Fibroblast of gingiva (primary cell): ENCODE results near the gene CHD2.
"Not testable (repeated sequence)": the region's sequence is repeated elsewhere in the genome, so short reads cannot be mapped to it uniquely, and the experiment has no call there.

Source experiments
- DNase-seq: peaks from one replicate; pipeline ENCODE4 v3.0.0-alpha.2; 2011; ENCODE audit warnings: low read depth

The CHD2 gene

GRCh38 chr15:92906563-92907081 is 6.5 kb downstream of the CHD2 start:
- peak; percentile 2 for DNase-seq

GRCh38 chr15:92907229-92907628 is 7.1 kb downstream of the CHD2 start:
- peak; percentile 2 for DNase-seq

DNA sequence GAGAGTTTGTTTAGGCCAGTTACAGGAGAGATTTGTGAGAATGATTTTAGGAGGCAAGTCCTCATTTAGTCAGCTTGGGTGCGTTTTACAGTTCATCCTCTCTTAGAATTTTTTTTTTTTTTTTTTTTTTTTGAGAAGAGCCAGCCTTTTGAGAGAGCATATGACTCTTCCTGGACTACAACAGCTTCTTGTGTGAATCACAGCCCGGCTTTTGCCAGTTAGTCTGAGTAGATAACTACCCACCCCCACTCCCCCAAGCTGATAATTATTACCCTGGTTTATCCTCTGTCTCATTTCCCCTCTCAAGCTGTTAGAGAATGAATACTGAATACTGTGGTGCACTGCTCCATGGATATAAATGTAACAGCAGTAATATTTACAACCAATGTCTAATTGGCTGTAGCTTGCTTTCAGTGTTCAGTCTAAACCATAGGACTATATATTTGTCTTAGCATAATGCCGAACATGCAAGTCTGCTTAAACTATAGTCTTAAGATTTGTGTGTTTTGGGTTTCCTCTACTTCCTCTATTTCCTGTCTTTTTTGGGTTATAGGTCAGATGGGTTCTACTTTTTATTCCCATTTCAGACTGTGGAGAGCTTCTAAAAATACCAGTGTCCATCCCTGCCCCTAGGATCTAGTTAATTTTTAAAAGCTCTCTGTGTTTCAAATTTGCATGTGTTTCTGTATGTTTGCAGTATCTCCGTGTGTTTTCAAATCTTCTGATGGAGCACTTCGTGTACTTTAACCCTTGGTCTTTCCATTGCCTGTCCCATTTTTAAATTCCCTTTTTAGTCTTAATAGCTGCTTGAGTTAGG is 8.0 kb downstream of the CHD2 start:
- DNase-seq = peak; percentile 62

GRCh38 chr15:92908713-92909057 is 8.6 kb downstream of the CHD2 start:
- DNase-seq = no peak

DNA sequence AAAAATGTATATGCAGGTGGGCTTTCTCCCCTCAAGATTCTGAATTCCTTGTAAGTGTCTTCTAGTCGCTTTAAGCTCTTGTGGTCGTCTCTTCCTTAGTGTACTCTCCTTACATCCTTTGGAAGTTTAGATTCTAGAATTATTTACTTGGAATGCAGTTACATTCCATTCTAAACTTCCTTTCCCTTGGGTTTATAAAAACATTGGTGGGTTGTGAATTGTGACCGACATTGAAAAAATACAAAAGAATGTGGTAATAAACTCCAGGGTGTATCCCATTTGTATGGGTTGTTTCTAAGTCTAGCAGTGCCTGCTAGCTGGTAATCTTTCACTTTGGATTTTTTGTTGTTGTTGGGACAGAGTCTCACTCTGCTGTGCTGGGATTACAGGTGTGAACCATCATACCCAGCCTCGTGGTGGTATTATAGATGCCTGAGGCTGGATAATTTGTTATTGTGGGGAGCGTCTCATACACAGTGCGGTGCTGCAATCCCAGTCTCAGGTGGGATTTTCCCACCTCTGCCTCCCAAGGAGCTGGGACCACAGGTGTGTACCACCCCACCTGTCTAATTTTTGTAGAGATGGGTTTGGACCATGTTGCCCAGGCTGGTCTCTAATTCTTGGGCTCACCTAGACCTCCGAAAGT is 9.1 kb downstream of the CHD2 start:
- DNase-seq = peak; percentile 52

DNA sequence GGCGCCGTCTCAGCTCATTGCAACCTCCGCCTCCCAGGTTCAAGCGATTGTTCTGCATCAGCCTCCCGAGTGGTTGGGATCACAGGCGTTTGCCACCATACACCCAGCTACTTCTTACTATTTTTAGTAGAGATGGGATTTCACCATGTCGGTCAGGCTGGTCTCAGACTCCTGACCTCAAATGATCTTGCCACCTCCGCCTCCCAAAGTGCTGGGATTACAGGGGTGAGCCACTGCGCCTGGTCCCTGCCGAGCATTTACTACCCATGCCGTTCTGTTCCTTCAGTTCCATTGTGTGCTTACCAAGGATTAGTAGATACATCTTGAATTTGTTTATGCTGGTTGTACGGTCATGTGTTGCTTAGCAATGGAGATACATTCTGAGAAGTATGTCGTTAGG is 10.3 kb downstream of the CHD2 start:
- no peak for DNase-seq

DNA sequence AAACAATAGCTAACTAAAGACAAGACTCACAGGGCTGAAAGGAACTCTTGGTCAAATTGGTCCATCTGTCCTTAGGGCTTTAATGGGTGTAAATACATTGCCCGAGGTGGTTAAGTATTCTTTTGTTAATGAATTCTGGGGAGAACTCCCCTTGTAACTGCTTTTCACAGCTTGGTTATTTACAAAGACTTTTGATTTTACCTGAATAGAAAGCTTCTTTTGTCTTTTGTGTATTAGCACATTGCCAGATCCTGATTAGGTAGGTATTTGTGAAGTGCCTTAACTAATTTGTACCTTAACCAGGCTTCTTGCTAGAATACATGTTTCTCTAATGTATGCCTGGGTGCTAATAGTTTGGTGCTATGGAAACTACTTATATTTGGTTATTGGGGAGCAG is 14.0 kb downstream of the CHD2 start:
- no peak for DNase-seq

GRCh38 chr15:92914768-92915221 is 14.7 kb downstream of the CHD2 start:
- DNase-seq = no peak

- no peak for DNase-seq
These were observed 15.8 kb downstream of the CHD2 start for GRCh38 chr15:92915766-92916435.

- peak; percentile 93 for DNase-seq
These were observed 17.7 kb downstream of the CHD2 start for GRCh38 chr15:92917598-92918407.

DNA sequence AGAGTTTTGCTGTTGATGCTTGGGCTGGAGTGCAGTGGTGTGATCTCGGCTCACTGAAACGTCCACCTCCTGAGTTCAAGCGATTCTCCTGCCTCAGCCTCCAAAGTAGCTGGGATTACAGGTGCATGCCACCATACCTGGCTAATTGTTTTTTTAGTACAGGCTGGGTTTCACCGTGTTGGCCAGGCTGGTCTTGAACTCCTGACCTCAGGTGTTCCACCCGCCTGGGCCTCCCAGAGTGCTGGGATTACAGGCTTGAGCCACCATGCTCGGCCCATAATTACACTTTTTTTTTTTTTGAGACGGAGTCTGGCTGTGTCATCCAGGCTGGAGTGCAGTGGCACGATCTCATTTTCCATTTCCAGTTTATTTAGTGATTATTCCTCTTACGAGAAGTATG is 18.8 kb downstream of the CHD2 start:
- not testable (repeated sequence) for DNase-seq

- DNase-seq = no peak
These were observed 20.6 kb downstream of the CHD2 start for GRCh38 chr15:92920595-92921161.

DNA sequence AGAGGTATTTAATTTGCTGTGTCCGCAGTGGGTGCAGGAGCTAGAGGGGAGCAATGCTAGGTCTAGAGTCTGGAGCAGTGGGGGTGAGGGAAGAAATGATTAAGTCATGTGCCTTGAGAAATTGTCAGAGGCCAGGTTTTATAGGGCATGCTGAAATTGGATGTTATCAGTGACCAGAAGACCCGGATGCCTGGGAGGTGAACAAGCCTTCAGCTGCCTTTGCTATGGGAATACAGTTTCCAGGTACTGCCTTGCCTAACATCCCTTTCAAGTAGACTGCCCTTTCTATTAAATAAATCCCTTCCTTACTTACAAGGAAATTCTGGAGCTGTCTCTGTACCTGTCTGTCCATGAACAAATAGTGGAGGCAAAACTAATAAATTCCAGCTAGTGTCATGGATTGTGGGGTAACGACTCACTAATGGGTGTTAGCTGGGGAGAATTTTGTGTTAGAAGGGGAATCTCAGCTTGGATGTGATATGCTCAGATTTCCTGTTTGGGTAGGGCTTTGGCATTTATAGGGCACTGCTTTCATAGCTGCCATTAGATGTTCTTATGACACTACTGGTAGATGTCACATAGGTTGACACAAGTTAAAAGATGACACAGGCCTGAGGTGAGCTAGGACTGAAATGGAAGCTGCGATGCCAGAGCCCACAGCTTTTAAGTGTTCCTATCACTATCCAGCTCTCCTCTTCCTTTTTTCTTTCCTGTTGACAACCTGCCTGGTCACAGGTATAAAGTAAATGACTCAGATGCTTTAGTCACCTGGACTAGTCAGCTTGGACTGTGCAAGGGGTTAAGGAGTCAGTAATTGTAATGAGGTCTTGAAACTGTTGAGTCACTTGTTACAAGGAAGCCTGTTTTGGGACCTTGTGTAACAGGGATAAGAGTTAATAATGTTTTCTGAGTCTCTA is 21.3 kb downstream of the CHD2 start:
- DNase-seq = peak; percentile 31

- DNase-seq = no peak
These were observed 22.4 kb downstream of the CHD2 start for GRCh38 chr15:92922418-92923002.

GRCh38 chr15:92924216-92924615 is 24.1 kb downstream of the CHD2 start:
- DNase-seq = no peak

GRCh38 chr15:92925454-92925853 is 25.3 kb downstream of the CHD2 start:
- DNase-seq = no peak

DNA sequence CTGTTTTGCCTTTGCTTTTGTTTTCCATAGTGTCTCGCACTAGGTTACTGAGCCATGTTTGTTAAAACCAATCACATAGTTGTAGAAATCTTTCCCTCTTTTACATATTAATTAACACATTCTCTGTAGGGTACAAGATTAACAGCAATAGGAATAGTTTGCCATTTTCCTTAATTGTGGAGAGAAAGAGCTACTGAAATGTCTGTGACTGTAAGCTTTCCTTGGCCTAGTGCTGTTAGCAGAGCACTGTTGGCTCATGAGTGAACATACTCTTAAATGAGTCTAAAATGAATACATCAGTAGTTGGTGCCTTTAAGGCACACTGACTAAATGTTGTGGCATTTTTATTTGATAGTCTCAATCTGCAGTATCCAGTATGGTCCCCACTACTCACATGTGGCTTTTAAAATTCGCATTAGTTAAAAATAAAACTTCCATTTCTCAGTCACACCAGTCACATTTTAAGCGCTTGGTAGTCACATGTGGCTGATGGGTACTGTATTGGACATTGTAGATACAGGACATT is 28.2 kb downstream of the CHD2 start:
- DNase-seq = no peak

GRCh38 chr15:92929002-92929401 is 28.9 kb downstream of the CHD2 start:
- no peak for DNase-seq

DNA sequence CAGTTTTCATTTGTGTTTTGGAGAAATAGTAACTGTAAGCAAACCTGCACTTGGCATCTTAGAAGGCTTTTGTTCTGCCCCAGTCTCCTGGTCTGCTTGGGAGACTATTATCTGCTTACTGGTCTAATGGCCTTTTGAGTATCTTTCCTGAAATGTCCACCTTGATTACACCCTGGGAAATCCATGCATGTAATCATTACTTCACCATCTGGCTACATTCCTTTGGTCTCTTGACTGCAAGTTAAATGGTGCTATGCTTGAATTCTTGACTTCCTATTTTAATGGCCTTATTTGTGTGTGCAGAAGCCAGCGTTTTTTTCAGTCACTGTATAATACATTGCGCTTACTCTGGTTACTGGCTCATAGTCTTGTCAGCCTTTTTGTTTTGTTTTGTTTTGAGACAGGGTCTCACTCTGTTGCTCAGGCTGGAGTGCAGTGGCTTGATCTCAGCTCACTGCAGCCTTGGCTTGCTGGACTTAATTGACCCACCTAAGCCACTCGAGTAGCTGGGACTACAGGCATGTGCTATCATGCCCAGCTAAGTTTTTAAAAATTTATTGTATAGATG is 30.0 kb downstream of the CHD2 start:
- DNase-seq = no peak

GRCh38 chr15:92930776-92931175 is 30.7 kb downstream of the CHD2 start:
- DNase-seq = peak; percentile 74
